PC-9 (cell line): Measurements from ENCODE around the gene TIAM2.

Experiments used
- EZH2 ChIP-seq: fragments of 200-600 bp; sonication (generic); IDR thresholded peaks from 2 replicates; pipeline ENCODE4 v1.8.0; 2017; ENCODE audit warnings: antibody characterized with exemption, low read depth
- TF ChIP-seq, protein P1 (sequence below): fragments of 200-600 bp; sonication (generic); conservative IDR thresholded peaks from 2 replicates; pipeline ENCODE4 v1.6.1; 2017; ENCODE audit warnings: mixed run types, antibody characterized with exemption, mild to moderate bottlenecking, moderate library complexity

DNA sequence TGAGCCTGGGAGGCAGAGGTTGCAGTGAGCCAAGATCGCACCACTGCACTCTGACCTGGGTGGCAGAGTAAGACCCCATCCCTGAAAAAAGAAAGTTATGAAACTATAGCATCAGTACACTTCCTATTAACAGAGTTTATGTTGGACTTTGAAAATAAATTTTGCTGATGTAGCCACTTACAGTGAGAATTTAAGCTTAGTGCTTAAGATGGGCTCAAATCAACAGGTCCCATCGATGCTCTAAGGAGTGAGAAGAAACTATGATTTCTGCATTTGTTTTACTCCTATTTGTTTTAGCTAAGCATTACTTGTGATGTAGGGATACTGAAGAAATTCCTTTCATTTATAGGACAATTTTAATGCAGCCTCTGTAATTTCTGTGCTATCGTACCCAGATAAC is 175.4 kb downstream of the TIAM2 start:
- TF ChIP-seq, protein P1, sequence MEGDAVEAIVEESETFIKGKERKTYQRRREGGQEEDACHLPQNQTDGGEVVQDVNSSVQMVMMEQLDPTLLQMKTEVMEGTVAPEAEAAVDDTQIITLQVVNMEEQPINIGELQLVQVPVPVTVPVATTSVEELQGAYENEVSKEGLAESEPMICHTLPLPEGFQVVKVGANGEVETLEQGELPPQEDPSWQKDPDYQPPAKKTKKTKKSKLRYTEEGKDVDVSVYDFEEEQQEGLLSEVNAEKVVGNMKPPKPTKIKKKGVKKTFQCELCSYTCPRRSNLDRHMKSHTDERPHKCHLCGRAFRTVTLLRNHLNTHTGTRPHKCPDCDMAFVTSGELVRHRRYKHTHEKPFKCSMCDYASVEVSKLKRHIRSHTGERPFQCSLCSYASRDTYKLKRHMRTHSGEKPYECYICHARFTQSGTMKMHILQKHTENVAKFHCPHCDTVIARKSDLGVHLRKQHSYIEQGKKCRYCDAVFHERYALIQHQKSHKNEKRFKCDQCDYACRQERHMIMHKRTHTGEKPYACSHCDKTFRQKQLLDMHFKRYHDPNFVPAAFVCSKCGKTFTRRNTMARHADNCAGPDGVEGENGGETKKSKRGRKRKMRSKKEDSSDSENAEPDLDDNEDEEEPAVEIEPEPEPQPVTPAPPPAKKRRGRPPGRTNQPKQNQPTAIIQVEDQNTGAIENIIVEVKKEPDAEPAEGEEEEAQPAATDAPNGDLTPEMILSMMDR: no peak
- no peak for TF ChIP-seq EZH2
